A673 (cell line): ENCODE data around the gene CTNNA1. TPM values are rescaled to one million over a fixed set of nuclear protein-coding genes. Genes with fewer than 3 reads are reported as not detected.

ENCODE experiments used
- BruUV-seq: library from RNA; stranded (reverse); fragments of 400-500 nt; replicated peaks from 2 replicates; lab custom pipeline; 2021; lab: Mats Ljungman, UMichigan
- CTCF ChIA-PET: fragments of 300-600 bp; sonication (Branson Sonifier 250); formaldehyde crosslinking; loops from one replicate; lab custom pipeline; 2022; ENCODE audit warnings: antibody characterized with exemption; lab: Charles Lee
- POLR2A ChIA-PET: fragments of 300-600 bp; sonication (Branson Sonifier 250); formaldehyde crosslinking; loops from one replicate; lab custom pipeline; 2022; ENCODE audit warnings: antibody characterized with exemption; ENCODE audit not compliant: low non-redundant PET; lab: Charles Lee
- DNase-seq: peaks from one replicate; pipeline ENCODE4 v3.0.0-alpha.2; 2015; ENCODE audit warnings: low spot score
- H3K27ac ChIP-seq: fragments of 200-600 bp; sonication (generic); 2 replicates; pipeline ENCODE4 v1.5.1; 2016; ENCODE audit warnings: mixed run types, low read depth, mild to moderate bottlenecking, mixed read lengths, antibody characterized with exemption, low read length; ENCODE audit not compliant: poor library complexity, severe bottlenecking
- H3K27me3 ChIP-seq: fragments of 200-600 bp; sonication (generic); replicated peaks from 2 replicates; pipeline ENCODE4 v1.6.1; 2017; ENCODE audit warnings: mixed run types, low read depth, mild to moderate bottlenecking, mixed read lengths, antibody characterized with exemption, low read length; ENCODE audit not compliant: insufficient read depth, poor library complexity
- H3K36me3 ChIP-seq: fragments of 200-600 bp; sonication (generic); 2 replicates; pipeline ENCODE4 v1.6.1; 2016; ENCODE audit warnings: mixed run types, mild to moderate bottlenecking, mixed read lengths, antibody characterized with exemption, low read length; ENCODE audit not compliant: insufficient read depth, poor library complexity, severe bottlenecking
- H3K4me1 ChIP-seq: fragments of 200-600 bp; sonication (generic); 2 replicates; pipeline ENCODE4 v1.6.1; 2017; ENCODE audit warnings: mixed run types, mild to moderate bottlenecking, mixed read lengths, antibody characterized with exemption, low read length; ENCODE audit not compliant: insufficient read depth, poor library complexity, severe bottlenecking
- H3K4me3 ChIP-seq: fragments of 200-600 bp; sonication (generic); 2 replicates; pipeline ENCODE4 v1.5.1; 2016; ENCODE audit warnings: low read depth, mixed run types, mild to moderate bottlenecking, mixed read lengths, low read length; ENCODE audit not compliant: poor library complexity, severe bottlenecking
- H3K9me3 ChIP-seq: fragments of 200-600 bp; sonication (generic); 2 replicates; pipeline ENCODE4 v1.6.1; 2016; ENCODE audit warnings: mixed run types, low read depth, mild to moderate bottlenecking, mixed read lengths, antibody characterized with exemption, low read length; ENCODE audit not compliant: poor library complexity, severe bottlenecking
- EZH2 ChIP-seq: fragments of 200-600 bp; sonication (generic); IDR thresholded peaks from 2 replicates; pipeline ENCODE4 v1.6.1; 2017; ENCODE audit warnings: borderline replicate concordance, low read depth, mild to moderate bottlenecking, mixed read lengths, antibody characterized with exemption, low read length; ENCODE audit not compliant: poor library complexity, severe bottlenecking
- intact Hi-C: fragments of 100-400 bp; cut with micrococcal nuclease; formaldehyde crosslinking; loops from one replicate; pipeline ENCODE4 v1.10.0; 2022; ENCODE audit not compliant: unreplicated experiment
- total RNA-seq: library from RNA; stranded (reverse); gene quantifications from 2 replicates; pipeline ENCODE4 v1.2.3, GENCODE V29; 2021
- TF ChIP-seq, protein P1 (sequence below): fragments of 300-800, 200-600 bp; sonication (generic); conservative IDR thresholded peaks from 2 replicates; pipeline ENCODE4 v1.5.1; 2017; ENCODE audit warnings: low read depth, mild to moderate bottlenecking, antibody characterized with exemption, low read length, moderate library complexity, mixed read lengths

The CTNNA1 gene
- total RNA-seq, 1 experiment from 2014 or later = 249 TPM

DNA sequence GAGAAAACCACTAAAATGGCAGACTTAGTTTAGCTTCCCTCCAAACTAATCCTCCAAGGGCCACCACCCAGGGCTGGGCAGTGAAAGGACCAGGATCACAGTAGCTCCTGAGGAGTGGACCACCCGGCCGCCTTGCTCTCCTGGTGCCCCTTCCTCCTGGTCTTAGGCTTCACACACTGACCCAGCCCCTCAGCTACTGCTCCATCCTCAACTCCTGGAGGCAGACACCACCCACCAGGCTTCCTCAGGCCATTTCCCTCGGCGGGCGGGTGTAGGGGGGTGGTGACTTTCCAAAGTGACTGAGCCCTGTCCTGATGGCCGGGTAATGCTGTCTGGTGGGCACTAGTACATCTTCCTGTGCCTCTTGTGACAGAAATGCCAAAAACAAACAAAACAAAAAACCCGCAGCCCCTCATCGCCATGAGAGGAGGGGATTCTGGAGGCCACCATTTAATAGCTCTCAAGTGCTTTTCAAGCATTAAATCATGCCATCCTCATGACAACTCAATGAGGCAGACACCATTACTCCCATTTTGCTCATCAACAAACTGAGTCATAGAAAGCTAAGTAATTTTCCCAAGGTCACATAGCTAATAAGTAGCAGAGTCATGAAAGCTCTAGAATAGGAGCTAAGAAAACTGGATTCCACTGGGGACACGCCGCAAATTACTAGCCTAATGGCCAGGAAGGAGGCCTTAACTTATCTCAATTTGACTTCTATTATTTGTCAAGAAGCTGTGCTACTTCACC, 213.2 kb downstream of the CTNNA1 start:
- DNase-seq = no peak
- BruUV-seq = no TSS peak
- TF ChIP-seq, protein P1, sequence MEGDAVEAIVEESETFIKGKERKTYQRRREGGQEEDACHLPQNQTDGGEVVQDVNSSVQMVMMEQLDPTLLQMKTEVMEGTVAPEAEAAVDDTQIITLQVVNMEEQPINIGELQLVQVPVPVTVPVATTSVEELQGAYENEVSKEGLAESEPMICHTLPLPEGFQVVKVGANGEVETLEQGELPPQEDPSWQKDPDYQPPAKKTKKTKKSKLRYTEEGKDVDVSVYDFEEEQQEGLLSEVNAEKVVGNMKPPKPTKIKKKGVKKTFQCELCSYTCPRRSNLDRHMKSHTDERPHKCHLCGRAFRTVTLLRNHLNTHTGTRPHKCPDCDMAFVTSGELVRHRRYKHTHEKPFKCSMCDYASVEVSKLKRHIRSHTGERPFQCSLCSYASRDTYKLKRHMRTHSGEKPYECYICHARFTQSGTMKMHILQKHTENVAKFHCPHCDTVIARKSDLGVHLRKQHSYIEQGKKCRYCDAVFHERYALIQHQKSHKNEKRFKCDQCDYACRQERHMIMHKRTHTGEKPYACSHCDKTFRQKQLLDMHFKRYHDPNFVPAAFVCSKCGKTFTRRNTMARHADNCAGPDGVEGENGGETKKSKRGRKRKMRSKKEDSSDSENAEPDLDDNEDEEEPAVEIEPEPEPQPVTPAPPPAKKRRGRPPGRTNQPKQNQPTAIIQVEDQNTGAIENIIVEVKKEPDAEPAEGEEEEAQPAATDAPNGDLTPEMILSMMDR = no peak
- Histone ChIP-seq H3K4me1 (peaks cover 47% of the 10 kb centered on the region), H3K27ac (no peak overlapping the region), H3K9me3 (no peaks in the 10 kb centered on the region), H3K27me3 (no peaks in the 10 kb centered on the region), H3K4me3 (no peak overlapping the region), H3K36me3 (no peaks in the 10 kb centered on the region)
- CTCF ChIA-PET = no interaction called here
- intact Hi-C loops = no loop called here
- POLR2A ChIA-PET = no interaction called here

DNA sequence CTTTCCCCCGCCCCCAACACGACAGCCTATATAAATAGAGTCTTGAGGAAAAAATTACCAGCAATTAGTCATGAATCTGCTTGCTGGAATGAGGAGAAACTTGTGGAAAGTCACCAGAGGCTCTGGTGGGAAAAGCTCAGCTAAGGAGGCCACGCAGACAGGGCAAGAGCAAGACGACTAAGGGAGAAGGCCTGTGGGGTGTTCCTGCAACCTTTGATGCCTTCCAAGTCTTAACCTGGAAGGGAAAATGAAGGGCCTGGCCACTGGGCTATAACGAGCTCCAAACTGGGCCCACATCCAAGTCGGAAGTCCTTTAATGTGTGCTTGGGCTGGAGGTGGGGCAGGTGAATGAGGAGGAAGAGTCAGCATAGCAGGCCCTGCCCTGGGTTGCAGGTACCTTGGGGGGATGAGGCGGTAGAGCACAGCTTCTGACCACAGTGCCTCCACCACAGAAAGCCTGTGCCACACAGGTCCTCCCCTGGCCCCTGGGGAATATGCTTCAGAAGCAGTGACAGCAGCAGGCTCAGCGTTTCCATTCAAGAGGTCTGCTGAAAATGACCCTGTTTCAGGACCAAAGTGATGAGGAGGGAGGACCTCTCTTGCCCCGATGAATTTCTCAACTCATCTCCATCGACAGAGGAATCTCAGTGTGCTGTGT, 214.7 kb downstream of the CTNNA1 start:
- Histone ChIP-seq H3K27me3 (no peaks in the 10 kb centered on the region), H3K9me3 (no peaks in the 10 kb centered on the region), H3K4me1 (peaks cover 50% of the 10 kb centered on the region), H3K27ac (no peak overlapping the region), H3K4me3 (no peak overlapping the region), H3K36me3 (no peaks in the 10 kb centered on the region)
- TF ChIP-seq EZH2 = no peak
- TF ChIP-seq, protein P1 = no peak
- ChIA-PET CTCF (no interaction called here), POLR2A (no interaction called here)
- intact Hi-C loops = no loop called here
- no peak for DNase-seq
- no TSS peak for BruUV-seq

DNA sequence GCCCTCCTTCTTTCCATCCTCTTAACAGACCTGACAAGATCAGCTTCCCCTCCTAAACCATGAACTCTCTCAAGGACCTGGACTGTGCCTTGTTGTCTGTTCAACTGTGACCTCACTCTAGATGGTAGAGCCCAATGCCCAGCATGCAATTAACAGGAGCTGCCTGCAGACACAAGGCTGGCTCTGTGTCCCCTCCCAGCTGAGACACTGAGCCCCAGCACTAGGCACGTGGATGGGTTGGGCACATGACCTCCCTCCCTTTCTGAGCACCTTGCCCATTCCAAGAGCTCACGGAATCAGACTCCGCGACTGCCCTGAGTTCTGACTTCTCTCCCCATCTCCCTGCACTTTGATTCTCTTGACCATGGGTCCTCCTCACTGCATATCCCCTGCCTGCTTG, 215.4 kb downstream of the CTNNA1 start:
- H3K4me1 ChIP-seq = peaks cover 50% of the 10 kb centered on the region
- POLR2A ChIA-PET = no interaction called here
- no peak overlapping the region for H3K27ac ChIP-seq
- H3K4me3 ChIP-seq = no peak overlapping the region
- no peak for DNase-seq
- H3K9me3 ChIP-seq = no peaks in the 10 kb centered on the region
- no peaks in the 10 kb centered on the region for H3K27me3 ChIP-seq
- no TSS peak for BruUV-seq
- TF ChIP-seq EZH2 = no peak
- TF ChIP-seq, protein P1 = no peak
- no peaks in the 10 kb centered on the region for H3K36me3 ChIP-seq
- intact Hi-C loops = no loop called here
- CTCF ChIA-PET = no interaction called here
